Measurements from ENCODE around the gene LZTS3.
"Not testable (repeated sequence)": the region's sequence is repeated elsewhere in the genome, so short reads cannot be mapped to it uniquely, and the experiment has no call there.

LZTS3 gene

GRCh38 chr20:3134151-3134550 lies 39.2 kb downstream of the LZTS3 start:
- DNase-seq (ENCODE audit: low read depth): no peak

- no peak for DNase-seq (ENCODE audit: low read depth)
Observed at GRCh38 chr20:3133155-3133554, 40.2 kb downstream of the LZTS3 start.

DNA sequence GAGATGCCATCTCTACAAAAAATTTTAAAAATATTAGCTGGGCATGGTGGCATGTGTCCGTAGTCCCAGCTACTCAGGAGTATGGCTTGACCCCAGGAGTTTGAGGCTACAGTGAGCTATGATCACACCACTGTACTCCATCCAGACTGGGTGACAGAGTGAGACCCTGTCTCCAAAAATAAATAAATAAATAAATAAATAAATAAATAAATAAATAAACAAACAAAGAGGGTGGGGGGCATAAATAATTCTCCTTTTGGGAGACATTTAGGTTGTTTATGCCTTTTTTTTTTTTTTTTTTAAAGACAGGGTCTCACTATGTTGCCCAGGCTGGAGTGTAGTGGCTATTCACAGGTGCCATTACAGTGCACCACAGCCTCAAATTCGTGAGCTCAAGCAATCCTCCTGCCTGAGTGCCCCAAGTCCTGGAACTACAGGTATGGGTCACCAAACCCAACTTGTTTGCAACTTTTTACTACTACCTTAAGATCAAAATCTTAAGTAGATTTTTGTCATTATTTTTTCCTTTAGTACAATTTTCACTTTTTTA lies 43.2 kb downstream of the LZTS3 start:
- no peak for DNase-seq (ENCODE audit: low read depth)

DNA sequence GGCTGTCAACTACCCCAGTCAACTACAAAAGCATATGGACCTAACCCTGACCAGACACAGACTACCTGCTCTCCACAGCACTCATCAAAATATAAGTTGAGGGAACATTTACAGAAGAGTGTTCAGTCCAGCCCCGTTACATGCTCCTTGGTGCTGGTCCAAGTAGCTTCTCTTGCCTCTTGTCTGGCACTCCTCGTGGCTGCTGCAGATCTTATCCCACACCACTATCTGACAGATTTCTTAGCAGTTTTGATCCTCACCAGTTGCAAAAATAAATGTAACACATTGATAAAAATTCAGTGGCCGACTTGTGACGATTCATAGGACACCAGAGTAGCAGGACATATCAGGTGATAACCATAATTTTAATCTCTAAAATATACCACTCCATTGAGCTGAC lies 44.3 kb downstream of the LZTS3 start:
- DNase-seq (ENCODE audit: low read depth): no peak

GRCh38 chr20:3128275-3128984 lies 44.9 kb downstream of the LZTS3 start:
- no peak for DNase-seq (ENCODE audit: low read depth)

DNA sequence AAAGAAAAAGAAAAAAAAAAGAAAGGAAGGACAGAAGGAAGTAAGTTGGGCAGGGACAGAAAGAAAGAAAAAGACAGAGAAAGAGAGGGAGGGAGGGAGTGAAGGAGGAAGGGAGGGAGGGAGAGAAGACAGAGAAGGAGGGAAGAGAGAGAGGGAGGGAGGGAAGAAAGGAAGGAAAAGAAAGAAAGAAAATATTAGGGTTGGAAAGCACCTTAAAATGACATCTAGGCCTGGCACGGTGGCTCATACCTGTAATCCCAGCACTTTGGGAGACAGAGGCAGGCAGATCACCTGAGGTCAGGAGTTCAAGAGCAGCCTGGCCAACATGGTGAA lies 46.9 kb downstream of the LZTS3 start:
- no peak for DNase-seq (ENCODE audit: low read depth)

- DNase-seq (ENCODE audit: low read depth): not testable (repeated sequence)
Observed at GRCh38 chr20:3125776-3126526, 47.4 kb downstream of the LZTS3 start.

GRCh38 chr20:3124773-3125560 lies 48.4 kb downstream of the LZTS3 start:
- not testable (repeated sequence) for DNase-seq (ENCODE audit: low read depth)

- not testable (repeated sequence) for DNase-seq (ENCODE audit: low read depth)
Observed at GRCh38 chr20:3124163-3124562, 49.2 kb downstream of the LZTS3 start.

DNA sequence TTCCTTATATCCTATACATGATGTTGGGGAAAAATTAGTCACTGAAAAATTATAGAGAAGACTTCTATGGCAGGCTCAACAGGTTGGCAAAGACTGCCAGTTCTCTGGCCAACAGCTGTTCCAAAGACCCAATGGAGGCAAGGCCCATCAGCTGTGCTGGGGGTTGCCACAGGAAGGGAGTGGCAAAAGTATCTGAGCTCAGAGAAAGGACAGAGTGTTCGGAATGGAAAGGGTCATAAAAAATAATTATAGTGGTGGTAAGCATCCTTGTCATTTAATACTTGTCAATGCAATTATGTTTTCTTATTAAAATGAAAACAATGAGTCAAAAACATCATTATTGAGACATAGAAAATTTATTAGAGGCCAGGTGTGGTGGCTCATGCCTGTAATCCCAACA lies 49.8 kb downstream of the LZTS3 start:
- no peak for DNase-seq (ENCODE audit: low read depth)

DNA sequence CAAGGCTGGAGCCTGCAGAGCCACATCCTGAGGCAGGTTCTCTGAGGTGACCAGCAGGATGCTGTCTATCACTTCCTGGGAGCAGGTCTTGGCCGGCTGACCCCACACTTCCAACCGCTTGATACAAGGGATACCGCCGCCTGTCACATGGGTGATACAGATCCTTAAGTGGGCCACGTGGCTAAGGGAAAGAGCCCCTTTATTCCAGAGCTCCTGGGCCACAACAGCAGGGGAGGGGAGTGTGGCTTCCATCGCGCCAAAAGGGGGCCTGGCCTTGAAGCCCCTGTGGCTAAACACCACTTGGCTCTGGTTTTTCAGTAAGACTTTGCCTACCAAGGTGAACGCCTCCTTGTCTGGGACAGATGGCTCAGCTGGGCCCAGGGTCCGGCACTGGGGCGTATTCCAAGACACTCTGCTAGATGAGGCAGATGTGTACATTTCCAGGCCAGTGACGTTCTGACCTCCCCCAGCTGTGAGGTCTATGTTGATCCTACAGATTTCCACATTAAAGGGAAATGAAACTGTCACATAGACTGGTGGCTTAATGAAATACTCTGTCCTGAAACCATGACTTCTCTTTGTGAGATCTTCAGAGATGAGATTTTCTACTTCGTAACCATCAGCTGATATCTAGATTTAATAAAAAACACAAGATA lies 51.3 kb downstream of the LZTS3 start:
- no peak for DNase-seq (ENCODE audit: low read depth)

- DNase-seq (ENCODE audit: low read depth): no peak
Observed at GRCh38 chr20:3121271-3121911, 52.0 kb downstream of the LZTS3 start.

- no peak for DNase-seq (ENCODE audit: low read depth)
Observed at GRCh38 chr20:3119044-3119443, 54.3 kb downstream of the LZTS3 start.

GRCh38 chr20:3117839-3118379 lies 55.4 kb downstream of the LZTS3 start:
- DNase-seq (ENCODE audit: low read depth): peak; percentile 36

DNA sequence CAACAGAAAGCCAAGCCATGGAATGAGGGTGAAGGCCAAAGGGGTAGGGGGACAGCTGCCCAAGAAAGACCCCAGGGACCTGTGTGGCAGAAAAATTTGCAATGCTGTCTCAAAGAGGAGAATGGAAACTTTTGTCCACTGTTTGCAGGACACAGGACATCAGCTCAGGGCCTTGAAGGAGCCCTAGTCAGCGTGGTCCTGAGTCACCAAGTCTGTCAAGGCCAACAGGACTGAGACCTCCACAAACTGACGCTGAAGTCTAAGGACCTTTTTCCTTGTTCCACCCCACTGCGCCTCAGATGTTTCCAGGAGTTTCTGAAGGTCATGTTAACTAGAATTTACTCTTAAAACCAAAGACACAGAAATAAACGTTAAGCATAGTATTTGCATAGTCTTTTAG lies 57.0 kb downstream of the LZTS3 start:
- no peak for DNase-seq (ENCODE audit: low read depth)

- no peak for DNase-seq (ENCODE audit: low read depth)
Observed at GRCh38 chr20:3115190-3116107, 57.9 kb downstream of the LZTS3 start.
